Measurements from ENCODE around the gene B3GNT2.

DNA sequence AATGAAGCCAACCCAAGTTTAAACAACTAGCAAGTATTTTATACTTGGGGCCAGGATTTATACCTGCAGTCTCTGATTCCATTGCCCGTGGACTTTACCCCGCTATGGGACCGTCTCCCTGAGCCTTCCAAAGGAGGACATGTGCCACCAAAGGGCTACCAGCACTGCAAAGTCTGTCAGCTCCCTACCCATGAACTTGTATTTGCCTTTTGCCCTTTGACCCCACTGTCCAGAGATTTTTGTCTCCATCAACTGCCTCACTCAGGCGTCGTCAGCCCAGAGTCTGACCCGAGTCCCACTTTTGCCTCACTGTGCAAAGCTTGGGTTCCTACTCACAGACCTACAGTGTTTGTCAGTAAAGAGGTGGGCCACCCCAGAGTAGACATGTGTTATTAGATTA is 40.6 kb downstream of the B3GNT2 start:
- TF ChIP-seq, protein P1, sequence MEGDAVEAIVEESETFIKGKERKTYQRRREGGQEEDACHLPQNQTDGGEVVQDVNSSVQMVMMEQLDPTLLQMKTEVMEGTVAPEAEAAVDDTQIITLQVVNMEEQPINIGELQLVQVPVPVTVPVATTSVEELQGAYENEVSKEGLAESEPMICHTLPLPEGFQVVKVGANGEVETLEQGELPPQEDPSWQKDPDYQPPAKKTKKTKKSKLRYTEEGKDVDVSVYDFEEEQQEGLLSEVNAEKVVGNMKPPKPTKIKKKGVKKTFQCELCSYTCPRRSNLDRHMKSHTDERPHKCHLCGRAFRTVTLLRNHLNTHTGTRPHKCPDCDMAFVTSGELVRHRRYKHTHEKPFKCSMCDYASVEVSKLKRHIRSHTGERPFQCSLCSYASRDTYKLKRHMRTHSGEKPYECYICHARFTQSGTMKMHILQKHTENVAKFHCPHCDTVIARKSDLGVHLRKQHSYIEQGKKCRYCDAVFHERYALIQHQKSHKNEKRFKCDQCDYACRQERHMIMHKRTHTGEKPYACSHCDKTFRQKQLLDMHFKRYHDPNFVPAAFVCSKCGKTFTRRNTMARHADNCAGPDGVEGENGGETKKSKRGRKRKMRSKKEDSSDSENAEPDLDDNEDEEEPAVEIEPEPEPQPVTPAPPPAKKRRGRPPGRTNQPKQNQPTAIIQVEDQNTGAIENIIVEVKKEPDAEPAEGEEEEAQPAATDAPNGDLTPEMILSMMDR (IDR thresholded peaks at IDR 0.05; ENCODE audit: extremely low read depth in 1 of 2, insufficient read depth in 1 of 2, low read depth in 1 of 2, low read length in 2 of 2) = no peak
- no peak for TF ChIP-seq POLR2A (IDR thresholded peaks at IDR 0.05; ENCODE audit: low read depth, low read length)
- TF ChIP-seq FOS (IDR thresholded peaks at IDR 0.05; ENCODE audit: borderline replicate concordance, insufficient read depth, low read length) = no peak
- TF ChIP-seq, protein P2, sequence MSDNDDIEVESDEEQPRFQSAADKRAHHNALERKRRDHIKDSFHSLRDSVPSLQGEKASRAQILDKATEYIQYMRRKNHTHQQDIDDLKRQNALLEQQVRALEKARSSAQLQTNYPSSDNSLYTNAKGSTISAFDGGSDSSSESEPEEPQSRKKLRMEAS (IDR thresholded peaks at IDR 0.05; ENCODE audit: insufficient read depth, insufficient read length) = no peak
- TF ChIP-seq POLR2AphosphoS5 (IDR thresholded peaks at IDR 0.05; ENCODE audit: insufficient read depth, low read depth, low read length) = no peak
- TF ChIP-seq MYC (IDR thresholded peaks at IDR 0.05; ENCODE audit: low read depth, low read length) = no peak
- no peak for TF ChIP-seq EZH2 (IDR thresholded peaks at IDR 0.05; ENCODE audit: borderline replicate concordance, low read depth, low read length, severe bottlenecking)
- no peak for TF ChIP-seq GATA2 (IDR thresholded peaks at IDR 0.05; ENCODE audit: insufficient read depth, insufficient read length, low read depth, low read length)
